H1 (cell line): ENCODE measurements around the gene VGLL4. TPM values are rescaled to one million over a fixed set of nuclear protein-coding genes. Genes with fewer than 3 reads are reported as not detected.

ENCODE experiments used
- CTCF ChIA-PET: fragments of 300-600 bp; sonication (Branson Sonifier 250); formaldehyde crosslinking; loops from one replicate; lab custom pipeline; 2021; ENCODE audit not compliant: partially characterized antibody; lab: Charles Lee
- POLR2A ChIA-PET: fragments of 300-600 bp; sonication (Branson Sonifier 250); formaldehyde crosslinking; loops from one replicate; lab custom pipeline; 2021; ENCODE audit warnings: inconsistent platforms; ENCODE audit not compliant: partially characterized antibody; lab: Charles Lee
- DNase-seq, 2 experiments: peaks; one replicate each; pipeline versions ENCODE4 v3.0.0 to v3.0.0-alpha.2; 2010 to 2022; ENCODE audit warnings: low spot score in 2 of 2, low read depth in 1 of 2, mixed read lengths in 1 of 2
- FAIRE-seq: peaks from 2 replicates; lab custom pipeline; 2011; peaks lifted over from hg19 to GRCh38; lab: Jason Lieb, UNC
- H2AFZ ChIP-seq: 2 replicates; pipeline ENCODE4 v1.8.1; 2012; ENCODE audit warnings: low read length, inconsistent platforms
- H2AK5ac ChIP-seq: 2 replicates; pipeline ENCODE4 v1.6.1; 2013; ENCODE audit warnings: low read depth, low read length
- H2BK120ac ChIP-seq: replicated peaks from 2 replicates; pipeline ENCODE3; 2013; ENCODE audit warnings: low read depth, low read length, inconsistent platforms
- H2BK12ac ChIP-seq: 2 replicates; pipeline ENCODE4 v1.6.1; 2013; ENCODE audit warnings: low read depth, low read length
- H2BK15ac ChIP-seq: 2 replicates; pipeline ENCODE4 v1.6.1; 2013; ENCODE audit warnings: low read length
- H2BK20ac ChIP-seq: 2 replicates; pipeline ENCODE4 v1.6.1; 2013; ENCODE audit warnings: low read length
- H2BK5ac ChIP-seq: 2 replicates; pipeline ENCODE4 v1.6.1; 2013; ENCODE audit warnings: low read depth, low read length
- H3K14ac ChIP-seq: 2 replicates; pipeline ENCODE4 v1.6.1; 2013; ENCODE audit warnings: inconsistent platforms; ENCODE audit not compliant: insufficient read length
- H3K18ac ChIP-seq: 2 replicates; pipeline ENCODE4 v1.6.1; 2013; ENCODE audit warnings: low read length; ENCODE audit errors: extremely low read depth
- H3K23ac ChIP-seq: 2 replicates; pipeline ENCODE4 v1.6.1; 2013; ENCODE audit warnings: inconsistent platforms; ENCODE audit not compliant: insufficient read length
- H3K23me2 ChIP-seq: 2 replicates; pipeline ENCODE4 v1.6.1; 2013; ENCODE audit warnings: low read depth, low read length
- H3K27ac ChIP-seq: 2 replicates; pipeline ENCODE4 v1.6.1; 2011; ENCODE audit warnings: low read depth, low read length, inconsistent platforms
- H3K27me3 ChIP-seq, 4 experiments: replicated peaks in 1 of 4; 1 replicate in 1 of 4; 2 replicates in 3 of 4; pipeline versions ENCODE4 v1.6.1 to v1.8.1; 2011 to 2013; ENCODE audit warnings: low read length in 3 of 4, mild to moderate bottlenecking in 3 of 4, inconsistent platforms in 2 of 4, mixed read lengths in 2 of 4, moderate library complexity in 1 of 4; ENCODE audit not compliant: control insufficient read depth in 3 of 4, insufficient read depth in 3 of 4; ENCODE audit errors: extremely low read depth in 1 of 4
- H3K36me3 ChIP-seq, 4 experiments: 2 replicates each; pipeline versions ENCODE4 v1.6.1 to v1.8.1; 2011 to 2013; ENCODE audit warnings: mild to moderate bottlenecking in 4 of 4, low read length in 3 of 4, moderate library complexity in 2 of 4, control low read depth in 1 of 4, inconsistent platforms in 1 of 4; ENCODE audit not compliant: insufficient read depth in 4 of 4, control insufficient read depth in 2 of 4
- H3K4ac ChIP-seq: replicated peaks from 2 replicates; pipeline ENCODE3; 2013; ENCODE audit warnings: low read length, low read depth, mixed read lengths, inconsistent platforms; ENCODE audit not compliant: insufficient read length
- H3K4me1 ChIP-seq, 4 experiments: replicated peaks in 1 of 4; 1 replicate in 1 of 4; 2 replicates in 3 of 4; pipeline versions ENCODE4 v1.6.1 to v1.8.1; 2011 to 2013; ENCODE audit warnings: low read length in 3 of 4, inconsistent platforms in 2 of 4, mixed read lengths in 1 of 4; ENCODE audit not compliant: insufficient read depth in 4 of 4, control insufficient read depth in 3 of 4
- H3K4me2 ChIP-seq, 2 experiments: 2 replicates each; pipeline versions ENCODE4 v1.6.1 to v1.8.1; 2011 to 2013; ENCODE audit warnings: low read depth in 2 of 2, low read length in 2 of 2, control low read depth in 1 of 2, inconsistent platforms in 1 of 2, mild to moderate bottlenecking in 1 of 2; ENCODE audit not compliant: insufficient read depth in 1 of 2
- H3K4me3 ChIP-seq, 4 experiments: fragments of 200-600, 300-600 bp in 1 of 4; sonication (generic), shearing (Covaris generic), sonication (Bioruptor Twin) in 1 of 4; 2 replicates each; pipeline versions ENCODE4 v1.5.1 to v1.8.1; 2011 to 2016; ENCODE audit warnings: low read length in 4 of 4, low read depth in 3 of 4, control low read depth in 2 of 4, inconsistent platforms in 2 of 4, mild to moderate bottlenecking in 2 of 4, mixed read lengths in 1 of 4, moderate library complexity in 1 of 4; ENCODE audit not compliant: insufficient read depth in 2 of 4; ENCODE audit errors: extremely low read depth in 1 of 4
- H3K56ac ChIP-seq: replicated peaks from 2 replicates; pipeline ENCODE3; 2013; ENCODE audit warnings: low read depth, mild to moderate bottlenecking, mixed read lengths, low read length, inconsistent platforms; ENCODE audit not compliant: insufficient read length
- H3K79me1 ChIP-seq: 2 replicates; pipeline ENCODE4 v1.6.1; 2013; ENCODE audit warnings: low read depth, low read length, control low read depth
- H3K79me2 ChIP-seq, 2 experiments: 2 replicates each; pipeline versions ENCODE4 v1.6.1 to v1.8.1; 2012 to 2013; ENCODE audit warnings: low read length in 2 of 2, mild to moderate bottlenecking in 2 of 2, inconsistent platforms in 1 of 2; ENCODE audit not compliant: insufficient read depth in 2 of 2, control insufficient read depth in 1 of 2
- H3K9ac ChIP-seq, 4 experiments: replicated peaks in 1 of 4; 1 replicate in 1 of 4; 2 replicates in 3 of 4; pipeline versions ENCODE4 v1.6.1 to v1.8.1; 2011 to 2013; ENCODE audit warnings: low read depth in 3 of 4, low read length in 3 of 4, control low read depth in 2 of 4, mild to moderate bottlenecking in 2 of 4, moderate library complexity in 2 of 4, inconsistent platforms in 1 of 4; ENCODE audit errors: extremely low read depth in 1 of 4
- H3K9me3 ChIP-seq, 2 experiments: 2 replicates each; pipeline versions ENCODE4 v1.6.1 to v1.8.1; 2012 to 2013; ENCODE audit warnings: mild to moderate bottlenecking in 2 of 2, moderate library complexity in 2 of 2, control low read depth in 1 of 2, inconsistent platforms in 1 of 2, low read depth in 1 of 2, low read length in 1 of 2, mixed read lengths in 1 of 2; ENCODE audit not compliant: insufficient read depth in 2 of 2
- H4K20me1 ChIP-seq, 2 experiments: replicated peaks in 1 of 2; 2 replicates each; pipeline versions ENCODE3 to v1.8.1; 2011 to 2013; ENCODE audit warnings: inconsistent platforms in 2 of 2, low read length in 2 of 2, mild to moderate bottlenecking in 1 of 2; ENCODE audit not compliant: insufficient read depth in 2 of 2, control insufficient read depth in 1 of 2
- H4K5ac ChIP-seq: 2 replicates; pipeline ENCODE4 v1.6.1; 2013; ENCODE audit warnings: low read length, low read depth, mixed read lengths, inconsistent platforms; ENCODE audit not compliant: insufficient read length
- H4K8ac ChIP-seq: 2 replicates; pipeline ENCODE4 v1.8.0; 2013; ENCODE audit warnings: mild to moderate bottlenecking, moderate library complexity, low read length, inconsistent platforms; ENCODE audit not compliant: insufficient read depth; ENCODE audit errors: extremely low read depth
- H4K91ac ChIP-seq: replicated peaks from 2 replicates; pipeline ENCODE3; 2013; ENCODE audit warnings: low read length, mixed read lengths, inconsistent platforms; ENCODE audit not compliant: insufficient read length
- ATF2 ChIP-seq: IDR thresholded peaks from 2 replicates; pipeline ENCODE4 v1.6.1; 2012; ENCODE audit warnings: low read length, inconsistent platforms
- BRCA1 ChIP-seq: IDR thresholded peaks from 2 replicates; pipeline ENCODE4 v1.6.1; 2012; ENCODE audit warnings: low read depth, low read length, improper control_type of control experiment
- MAX ChIP-seq: IDR thresholded peaks from 2 replicates; pipeline ENCODE4 v1.6.1; 2012; ENCODE audit warnings: inconsistent platforms
- PHF8 ChIP-seq: fragments of 200-600 bp; sonication (generic); conservative IDR thresholded peaks from 2 replicates; pipeline ENCODE4 v1.7.1; 2012; ENCODE audit warnings: low read depth, mild to moderate bottlenecking, inconsistent platforms, low read length, moderate library complexity
- YY1 ChIP-seq: IDR thresholded peaks from 2 replicates; pipeline ENCODE4 v1.6.1; 2011; ENCODE audit warnings: low read depth, mild to moderate bottlenecking, low read length
- ZNF274 ChIP-seq: IDR thresholded peaks from 2 replicates; pipeline ENCODE4 v1.7.0; 2012; ENCODE audit warnings: low read length, borderline replicate concordance; ENCODE audit errors: extremely low read depth
- WGBS, 2 experiments: shearing (Covaris generic) in 1 of 2; methylation state at CpG; one replicate each; pipeline versions ENCODE4 v1.1.6 to v1.1.7; 2013 to 2015; ENCODE audit warnings: low lambda C conversion rate in 2 of 2, mixed read lengths in 2 of 2, inconsistent platforms in 1 of 2, low coverage in 1 of 2, missing lambda C conversion rate in 1 of 2; ENCODE audit not compliant: insufficient replicate concordance in 2 of 2, insufficient coverage in 1 of 2, insufficient read length in 1 of 2; ENCODE audit errors: extremely low coverage in 1 of 2, missing lambda C conversion rate in 1 of 2; 5-methylcytosine and 5-hydroxymethylcytosine counted together
- polyA plus RNA-seq, 7 experiments: library from polyadenylated mRNA; depleted of rRNA in 3 of 7; stranded (reverse) in 5 of 7; unstranded in 2 of 7; fragments of >200 nt in 5 of 7; fragments of 200-250 nt in 2 of 7; gene quantifications; 1 replicate in 5 of 7; 2 replicates in 1 of 7; 4 replicates in 1 of 7; pipeline versions ENCODE4 v1.2.1 to v1.2.3, GENCODE V29; 2011 to 2013; ENCODE audit warnings: missing spikeins in 2 of 7, mixed read lengths in 2 of 7
- total RNA-seq: library from RNA; stranded (reverse); fragmentation: NEBNext Ultra II Directional; extraction: Animal tissue kit (Norgen Biotek cat#: 25700); gene quantifications from 2 replicates; pipeline ENCODE4 v1.2.1, GENCODE V29; 2021

The VGLL4 gene
- total and polyA plus RNA-seq, 2 of the 8 experiments (the other 6 are each of a cell fraction or from before 2014, with no cell fraction given) = 45.1 to 50.0 TPM

GRCh38 chr3:11509173-11510000 lies 134.3 kb downstream of the VGLL4 start:
- Histone ChIP-seq H2AFZ (no peak overlapping the region), H4K20me1 (no peaks in the 10 kb centered on the region), H3K79me2 (no peaks in the 10 kb centered on the region)
- TF ChIP-seq BRCA1 (no peak), ATF2 (no peak), YY1 (no peak), MAX (peak; percentile 27; the same call in 1 of the 2 replicates), ZNF274 (no peak), PHF8 (no peak)
- TF ChIP-seq, all 59 proteins: peak for 1
- Histone ChIP-seq H2BK20ac (no peak overlapping the region), H3K9me3 (peaks cover 4% of the 10 kb centered on the region in 2 experiments; a peak in 1 of 4 replicates), H3K9ac (no peak overlapping the region), H3K18ac (peak overlapping the region; percentile 48), H4K8ac (no peak overlapping the region), H2AK5ac (no peak overlapping the region), H2BK120ac (peak overlapping the region; percentile 60), H3K14ac (no peak overlapping the region), H2BK12ac (0 out of 2 replicates have a peak overlapping the region, but pooled peaks have one; percentile 50), H4K91ac (no peak overlapping the region), H3K27ac (no peak overlapping the region), H3K23me2 (no peaks in the 10 kb centered on the region), H3K4ac (no peak overlapping the region), H3K4me1 (peaks cover 2 to 14% (median 5%) of the 10 kb centered on the region in 4 experiments; a peak in 6 of 7 replicates), H3K4me3 (no peak overlapping the region), H2BK15ac (no peak overlapping the region), H3K56ac (peak overlapping the region; percentile 14), H3K23ac (no peak overlapping the region), H2BK5ac (no peak overlapping the region; the same call in 1 of the 2 replicates), H3K4me2 (peak overlapping the region; percentile 6 to 48; a peak in 1 of 4 replicates), H3K79me1 (no peaks in the 10 kb centered on the region), H3K36me3 (no peaks in the 10 kb centered on the region), H4K5ac (no peak overlapping the region), H3K27me3 (no peaks in the 10 kb centered on the region)
- ChIA-PET CTCF (interaction anchor here (1.2 kb wide), 1 partner anchor 16 kb away, joined by 4 read pairs; no protein-coding TSS in a partner anchor), POLR2A (interaction anchor here (0.6 to 1.0 kb wide), 4 partner anchors 132 to 538 kb away, joined by 3 to 4 read pairs (median 3); no protein-coding TSS in a partner anchor)
- WGBS, 2 experiments = 58% methylated on average over 9 of the region's 9 CpGs; no CpG with 5 or more reads in 1 of the 2 experiments
- DNase-seq (peak in 1 of 2 experiments; percentile 48), FAIRE-seq (no peak)
